HEK293 (cell line): ENCODE data around the gene PHC3.

ENCODE experiments used
- CTCF ChIA-PET: fragments of 350-600 bp; formaldehyde crosslinking; extraction: SDS; loops from one replicate; lab custom pipeline; 2021; ENCODE audit warnings: antibody characterized with exemption; lab: Yijun Ruan, JAX
- POLR2A ChIA-PET: fragments of 300-600 bp; formaldehyde crosslinking; extraction: SDS; loops from one replicate; lab custom pipeline; 2020; ENCODE audit warnings: antibody characterized with exemption, inconsistent platforms; lab: Yijun Ruan, JAX
- H3K27ac ChIP-seq: fragments of 200-500 bp; sonication (Bioruptor generic); 2 replicates; pipeline ENCODE4 v1.5.1; 2014; ENCODE audit warnings: low read depth, low read length, control low read depth, inconsistent platforms; ENCODE audit errors: extremely low read depth
- H3K36me3 ChIP-seq, 2 experiments: fragments of 200-500 bp in 1 of 2; sonication (Bioruptor generic) in 1 of 2; 1 replicate in 1 of 2; 2 replicates in 1 of 2; pipeline ENCODE4 v1.5.1; 2014 to 2017; ENCODE audit warnings: inconsistent platforms in 2 of 2, low read length in 2 of 2; ENCODE audit not compliant: control insufficient read depth in 2 of 2, insufficient read depth in 1 of 2
- H3K4me1 ChIP-seq: fragments of 200-500 bp; sonication (Bioruptor generic); 2 replicates; pipeline ENCODE4 v1.5.1; 2014; ENCODE audit warnings: mild to moderate bottlenecking, low read length, inconsistent platforms; ENCODE audit not compliant: control insufficient read depth, insufficient read depth
- H3K4me3 ChIP-seq: 2 replicates; pipeline ENCODE4 v1.5.1; 2011; ENCODE audit warnings: low read depth, mild to moderate bottlenecking, control low read depth, low read length, moderate library complexity
- H3K9me3 ChIP-seq: fragments of 200-500 bp; sonication (Bioruptor generic); 2 replicates; pipeline ENCODE4 v1.5.1; 2014; ENCODE audit warnings: low read depth, low read length, inconsistent platforms; ENCODE audit not compliant: control insufficient read depth, insufficient read depth
- KLF1 ChIP-seq: fragments of 450-650 bp; formaldehyde crosslinking; IDR thresholded peaks from 2 replicates; pipeline ENCODE4 v1.5.1; 2016; ENCODE audit warnings: missing biosample characterization, missing genetic modification characterization
- SCRT2 ChIP-seq: fragments of 450-650 bp; formaldehyde crosslinking; IDR thresholded peaks from 2 replicates; pipeline ENCODE4 v1.5.1; 2016; ENCODE audit warnings: missing biosample characterization, missing genetic modification characterization
- TRIM28 ChIP-seq: IDR thresholded peaks from 2 replicates; pipeline ENCODE4 v1.6.1; 2011; ENCODE audit warnings: low read length, control low read depth, borderline replicate concordance
- YY1 ChIP-seq: fragments of 450-650 bp; formaldehyde crosslinking; IDR thresholded peaks from 2 replicates; pipeline ENCODE4 v1.5.1; 2018; ENCODE audit warnings: missing biosample characterization, missing genetic modification characterization
- ZBTB17 ChIP-seq: fragments of 450-650 bp; formaldehyde crosslinking; IDR thresholded peaks from 2 replicates; pipeline ENCODE4 v1.5.1; 2016; ENCODE audit warnings: missing biosample characterization, missing genetic modification characterization
- ZNF133 ChIP-seq: fragments of 450-650 bp; formaldehyde crosslinking; IDR thresholded peaks from 2 replicates; pipeline ENCODE4 v1.5.1; 2016; ENCODE audit warnings: missing biosample characterization, missing genetic modification characterization
- ZNF157 ChIP-seq: fragments of 450-650 bp; formaldehyde crosslinking; IDR thresholded peaks from 2 replicates; pipeline ENCODE4 v1.5.1; 2016; ENCODE audit warnings: missing biosample characterization, missing genetic modification characterization
- ZNF16 ChIP-seq: fragments of 450-650 bp; formaldehyde crosslinking; IDR thresholded peaks from 2 replicates; pipeline ENCODE4 v1.5.1; 2016; ENCODE audit warnings: low read depth, missing biosample characterization, missing genetic modification characterization
- ZNF202 ChIP-seq: fragments of 450-650 bp; formaldehyde crosslinking; IDR thresholded peaks from 2 replicates; pipeline ENCODE4 v1.5.1; 2016; ENCODE audit warnings: missing biosample characterization, missing genetic modification characterization, borderline replicate concordance
- ZNF221 ChIP-seq: fragments of 450-650 bp; formaldehyde crosslinking; IDR thresholded peaks from 2 replicates; pipeline ENCODE4 v1.5.1; 2017; ENCODE audit warnings: missing biosample characterization, missing genetic modification characterization, borderline replicate concordance
- ZNF223 ChIP-seq: fragments of 450-650 bp; formaldehyde crosslinking; IDR thresholded peaks from 2 replicates; pipeline ENCODE4 v1.5.1; 2016; ENCODE audit warnings: missing biosample characterization, missing genetic modification characterization
- ZNF239 ChIP-seq: fragments of 450-650 bp; formaldehyde crosslinking; IDR thresholded peaks from 2 replicates; pipeline ENCODE4 v1.5.1; 2016; ENCODE audit warnings: missing biosample characterization, missing genetic modification characterization
- ZNF280D ChIP-seq: fragments of 450-650 bp; formaldehyde crosslinking; IDR thresholded peaks from 2 replicates; pipeline ENCODE4 v1.5.1; 2016; ENCODE audit warnings: missing biosample characterization, missing genetic modification characterization
- ZNF292 ChIP-seq: fragments of 450-650 bp; formaldehyde crosslinking; IDR thresholded peaks from 2 replicates; pipeline ENCODE4 v1.5.1; 2016; ENCODE audit warnings: low read depth, missing biosample characterization, missing genetic modification characterization, borderline replicate concordance
- ZNF404 ChIP-seq: fragments of 450-650 bp; formaldehyde crosslinking; IDR thresholded peaks from 2 replicates; pipeline ENCODE4 v1.5.1; 2017; ENCODE audit warnings: missing biosample characterization, missing genetic modification characterization
- ZNF473 ChIP-seq: fragments of 450-650 bp; formaldehyde crosslinking; IDR thresholded peaks from 2 replicates; pipeline ENCODE4 v1.5.1; 2017; ENCODE audit warnings: missing biosample characterization, missing genetic modification characterization
- ZNF521 ChIP-seq: fragments of 450-650 bp; formaldehyde crosslinking; IDR thresholded peaks from 2 replicates; pipeline ENCODE4 v1.5.1; 2017; ENCODE audit warnings: missing biosample characterization, mild to moderate bottlenecking, missing genetic modification characterization
- ZNF529 ChIP-seq: fragments of 450-650 bp; formaldehyde crosslinking; IDR thresholded peaks from 2 replicates; pipeline ENCODE4 v1.5.1; 2017; ENCODE audit warnings: missing genetic modification characterization, missing biosample characterization; ENCODE audit not compliant: insufficient replicate concordance
- ZNF530 ChIP-seq: fragments of 450-650 bp; formaldehyde crosslinking; IDR thresholded peaks from 2 replicates; pipeline ENCODE4 v1.5.1; 2016; ENCODE audit warnings: low read depth, missing biosample characterization, missing genetic modification characterization
- ZNF544 ChIP-seq: fragments of 450-650 bp; formaldehyde crosslinking; IDR thresholded peaks from 2 replicates; pipeline ENCODE4 v1.5.0; 2017; ENCODE audit warnings: missing biosample characterization, missing genetic modification characterization
- ZNF571 ChIP-seq: fragments of 450-650 bp; formaldehyde crosslinking; IDR thresholded peaks from 2 replicates; pipeline ENCODE4 v1.5.0; 2017; ENCODE audit warnings: missing biosample characterization, missing genetic modification characterization
- ZNF596 ChIP-seq: fragments of 450-650 bp; IDR thresholded peaks from 2 replicates; pipeline ENCODE4 v1.5.0; 2018; ENCODE audit warnings: missing biosample characterization, mild to moderate bottlenecking, missing genetic modification characterization, moderate library complexity
- ZNF610 ChIP-seq: fragments of 450-650 bp; formaldehyde crosslinking; IDR thresholded peaks from 2 replicates; pipeline ENCODE4 v1.5.1; 2016; ENCODE audit warnings: missing biosample characterization, missing genetic modification characterization, borderline replicate concordance
- ZNF621 ChIP-seq: fragments of 450-650 bp; formaldehyde crosslinking; IDR thresholded peaks from 2 replicates; pipeline ENCODE4 v1.5.1; 2017; ENCODE audit warnings: missing biosample characterization, missing genetic modification characterization
- ZNF677 ChIP-seq: fragments of 450-650 bp; IDR thresholded peaks from 2 replicates; pipeline ENCODE4 v1.5.0; 2018; ENCODE audit warnings: missing biosample characterization, mild to moderate bottlenecking, missing genetic modification characterization, moderate library complexity
- ZNF701 ChIP-seq: fragments of 450-650 bp; formaldehyde crosslinking; IDR thresholded peaks from 2 replicates; pipeline ENCODE4 v1.5.1; 2016; ENCODE audit warnings: missing biosample characterization, missing genetic modification characterization
- ZNF837 ChIP-seq: fragments of 450-650 bp; formaldehyde crosslinking; IDR thresholded peaks from 2 replicates; pipeline ENCODE4 v1.5.1; 2016; ENCODE audit warnings: missing biosample characterization, missing genetic modification characterization
- ZSCAN16 ChIP-seq: fragments of 450-650 bp; formaldehyde crosslinking; IDR thresholded peaks from 2 replicates; pipeline ENCODE4 v1.5.1; 2016; ENCODE audit warnings: missing biosample characterization, missing genetic modification characterization

PHC3 gene

DNA sequence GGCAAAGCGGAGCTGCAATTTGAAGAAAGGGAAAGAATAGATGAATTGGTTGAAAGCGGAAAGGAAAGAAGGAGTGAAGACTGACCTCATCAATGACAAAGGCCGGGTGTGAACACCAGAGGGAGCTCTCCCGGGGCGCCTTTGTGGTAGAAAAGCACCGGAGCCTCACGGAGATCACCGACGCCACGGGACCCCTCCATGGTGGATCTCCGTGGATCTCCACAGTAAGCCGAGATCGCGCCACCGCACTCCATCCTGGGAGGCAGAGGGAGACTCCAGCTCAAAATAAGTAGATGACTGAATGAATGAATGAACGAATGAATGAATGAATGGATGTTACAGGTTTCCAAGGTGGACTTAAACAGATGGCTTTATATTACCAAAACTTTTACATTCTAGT is 118.8 kb downstream of the PHC3 start:
- POLR2A ChIA-PET: no interaction called here

DNA sequence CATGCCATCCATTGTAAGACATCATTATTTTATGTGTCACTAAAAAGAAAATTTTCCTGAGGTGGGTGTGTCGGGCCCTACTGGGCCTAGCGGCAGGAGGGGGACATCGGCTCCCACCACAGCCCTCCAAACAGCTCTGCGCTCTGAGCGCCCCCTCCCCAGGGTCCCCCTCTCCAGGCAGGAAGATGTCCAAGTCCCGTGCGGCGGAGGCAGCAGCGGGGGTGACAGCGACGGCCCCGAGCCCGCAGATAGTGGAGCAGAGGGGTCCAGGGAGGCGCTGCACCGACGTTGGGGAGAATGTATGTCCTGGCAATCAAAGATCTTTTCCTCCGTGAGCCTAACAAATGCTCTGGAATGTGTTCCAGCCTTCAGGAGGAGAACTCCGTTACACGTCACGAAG is 119.5 kb downstream of the PHC3 start:
- no peaks in the 10 kb centered on the region for H3K36me3 ChIP-seq
- no peak overlapping the region for H3K4me3 ChIP-seq
- H3K27ac ChIP-seq: no peak overlapping the region
- ChIA-PET POLR2A (no interaction called here), CTCF (interaction anchor here (0.9 kb wide), 1 partner anchor 12 kb away, joined by 4 read pairs; no protein-coding TSS in a partner anchor)
- H3K9me3 ChIP-seq: no peaks in the 10 kb centered on the region
- H3K4me1 ChIP-seq: no peaks in the 10 kb centered on the region
- TF ChIP-seq ZNF239 (tag by site-specific recombination): no peak
- no peak for TF ChIP-seq ZNF621 (tag by site-specific recombination)
- no peak for TF ChIP-seq ZNF571 (tag by site-specific recombination)
- no peak for TF ChIP-seq ZNF610 (tag by site-specific recombination)
- no peak for TF ChIP-seq ZNF837 (tag by site-specific recombination)
- TF ChIP-seq KLF1 (tag by site-specific recombination): no peak
- no peak for TF ChIP-seq ZNF677
- TF ChIP-seq ZNF202 (tag by site-specific recombination): 0 out of 2 replicates have a peak, but pooled peaks have one; percentile 37

More for the DNA sequence above, 118.8 kb downstream of the PHC3 start:
- no peak overlapping the region for H3K4me3 ChIP-seq
- TF ChIP-seq ZNF530 (tag by site-specific recombination) (no peak), ZNF221 (no peak), ZNF292 (tag by site-specific recombination) (no peak), YY1 (tag by site-specific recombination) (no peak), ZNF404 (tag by site-specific recombination) (no peak), ZNF223 (tag by site-specific recombination) (no peak), ZNF544 (tag by site-specific recombination) (no peak), ZNF529 (no peak)
- H3K27ac ChIP-seq: no peak overlapping the region
- CTCF ChIA-PET: interaction anchor here (0.9 kb wide), 1 partner anchor 13 kb away, joined by 4 read pairs; no protein-coding TSS in a partner anchor
- no peaks in the 10 kb centered on the region for H3K4me1 ChIP-seq
- no peaks in the 10 kb centered on the region for H3K36me3 ChIP-seq
- H3K9me3 ChIP-seq: no peaks in the 10 kb centered on the region

GRCh38 chr3:170059447-170059846 is 122.1 kb downstream of the PHC3 start:
- Histone ChIP-seq H3K36me3 (no peaks in the 10 kb centered on the region), H3K4me3 (no peak overlapping the region), H3K9me3 (no peaks in the 10 kb centered on the region), H3K27ac (no peak overlapping the region), H3K4me1 (no peaks in the 10 kb centered on the region)
- CTCF ChIA-PET: no interaction called here
- no peak for TF ChIP-seq ZNF701 (tag by site-specific recombination)
- TF ChIP-seq SCRT2: no peak
- TF ChIP-seq ZNF133 (tag by site-specific recombination): no peak
- no peak for TF ChIP-seq ZNF292 (tag by site-specific recombination)
- no peak for TF ChIP-seq ZSCAN16 (tag by site-specific recombination)
- TF ChIP-seq ZBTB17: no peak
- no peak for TF ChIP-seq ZNF473 (tag by site-specific recombination)
- TF ChIP-seq ZNF596 (tag by site-specific recombination): no peak
- no peak for TF ChIP-seq ZNF280D (tag by site-specific recombination)
- no peak for TF ChIP-seq ZNF16 (tag by site-specific recombination)
- TF ChIP-seq ZNF157 (tag by site-specific recombination): no peak
- no peak for TF ChIP-seq ZNF239 (tag by site-specific recombination)
- TF ChIP-seq ZNF521: no peak
- no peak for TF ChIP-seq TRIM28
- TF ChIP-seq, all 188 proteins: peak for 0
- POLR2A ChIA-PET: no interaction called here
